ENCODE measurements around the gene ROBO1. TPM values are rescaled to one million over a fixed set of nuclear protein-coding genes. Genes with fewer than 3 reads are reported as not detected.

ROBO1 gene
- total and polyA plus RNA-seq, 2 of the 8 experiments (the other 6 are each of a cell fraction or from before 2014, with no cell fraction given), result 51.4 to 91.0 TPM

GRCh38 chr3:78633626-78634025 lies 1134.2 kb downstream of the ROBO1 start (continued):
- no peak for TF ChIP-seq CHD7 (IDR thresholded peaks at IDR 0.05; ENCODE audit: insufficient replicate concordance, low read length)
- TF ChIP-seq NRF1 (IDR thresholded peaks at IDR 0.05; ENCODE audit: low read depth, low read length), result no peak
- TF ChIP-seq SIRT6 (IDR thresholded peaks at IDR 0.05; ENCODE audit: low read length), result no peak
- TF ChIP-seq FOSL1 (IDR thresholded peaks at IDR 0.05; ENCODE audit: insufficient read depth, low read depth, low read length), result no peak
- no peak for TF ChIP-seq RBBP5 (IDR thresholded peaks at IDR 0.05; ENCODE audit: borderline replicate concordance, low read depth, low read length)
- no peak for TF ChIP-seq E2F6 (IDR thresholded peaks at IDR 0.05)
- no peak for TF ChIP-seq SIN3A (conservative IDR thresholded peaks at IDR 0.05 in 1 of 2, IDR thresholded peaks at IDR 0.05 in 1 of 2; ENCODE audit: low read depth in 1 of 2, low read length in 2 of 2)
- no peak for TF ChIP-seq PHF8 (conservative IDR thresholded peaks at IDR 0.05; ENCODE audit: low read depth, low read length)
- no peak for TF ChIP-seq BRCA1 (IDR thresholded peaks at IDR 0.05; ENCODE audit: low read depth, low read length)
- TF ChIP-seq TCF12 (IDR thresholded peaks at IDR 0.05; ENCODE audit: low read depth, low read length), result no peak
